ENCODE results near the gene DIP2A.

DIP2A gene

DNA sequence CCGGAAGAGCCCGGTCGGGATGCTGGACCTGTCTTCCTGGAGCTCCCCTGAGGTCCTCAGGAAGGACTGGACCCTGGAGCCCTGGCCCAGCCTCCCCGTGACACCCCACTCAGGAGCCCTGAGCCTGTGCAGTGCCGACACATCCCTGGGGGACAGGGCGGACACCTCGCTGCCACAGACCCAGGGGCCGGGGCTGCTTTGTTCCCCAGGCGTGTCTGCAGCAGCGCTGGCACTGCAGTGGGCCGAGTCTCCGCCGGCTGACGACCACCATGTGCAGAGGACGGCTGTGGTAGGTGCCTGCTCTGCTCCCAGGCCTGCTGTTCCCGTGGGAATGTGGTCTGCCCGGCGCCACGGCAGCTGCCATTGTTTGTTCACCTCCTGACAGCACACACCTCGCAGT, 42.1 kb upstream of the DIP2A start:
- Histone ChIP-seq H3K4me3 (ENCODE audit: insufficient read depth, low read depth, low read length) (no peak overlapping the region), H3K4me1 (ENCODE audit: control insufficient read depth, insufficient read depth, low read length) (no peaks in the 10 kb centered on the region), H3K27me3 (ENCODE audit: control insufficient read depth, insufficient read depth, low read length, poor library complexity, severe bottlenecking) (no peaks in the 10 kb centered on the region), H3K9me3 (ENCODE audit: control insufficient read depth, low read length) (no peaks in the 10 kb centered on the region), H3K27ac (ENCODE audit: insufficient read depth, low read depth, low read length, poor library complexity, severe bottlenecking) (no peak overlapping the region), H3K36me3 (ENCODE audit: control insufficient read depth, insufficient read depth, low read length) (peaks cover 19% of the 10 kb centered on the region)
- 96 to 97% methylated on average over 20 of the region's 20 CpGs for WGBS, 2 experiments

DNA sequence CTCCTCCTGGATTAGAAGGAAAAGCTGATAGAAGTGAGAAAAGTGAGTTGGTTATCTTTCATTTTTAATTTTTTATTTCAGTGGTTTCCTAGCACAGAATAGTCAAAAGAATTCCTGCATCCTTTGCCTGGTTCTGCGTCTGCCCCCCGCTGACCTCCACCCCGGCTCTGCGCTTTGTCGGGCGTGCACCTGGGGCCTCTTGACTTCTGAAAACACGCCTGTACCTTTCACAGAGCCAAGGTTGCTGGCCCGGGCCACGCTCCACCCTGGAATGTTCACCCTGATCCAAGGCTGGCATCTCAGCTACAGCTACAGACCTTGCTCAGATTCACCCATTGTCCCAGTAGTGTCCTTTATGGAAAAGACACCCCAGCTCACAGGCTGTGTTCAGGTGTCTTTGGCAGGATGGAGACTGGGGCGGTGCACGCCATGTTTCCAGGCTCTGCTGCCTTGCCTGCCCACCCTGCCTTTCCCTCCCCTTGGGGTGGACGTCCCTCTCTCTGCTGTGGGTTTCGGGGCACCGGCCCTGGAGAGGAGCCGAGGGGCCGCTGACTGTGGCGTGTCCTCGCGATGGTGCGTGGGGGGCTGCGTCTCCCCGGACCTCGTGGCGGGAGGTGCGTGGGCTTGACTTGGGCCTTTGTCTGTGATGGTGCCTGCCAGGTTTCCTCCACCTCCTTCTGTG, 40.3 kb upstream of the DIP2A start:
- WGBS, 2 experiments, result 95% methylated on average over 25 of the region's 25 CpGs
- no peak overlapping the region for H3K27ac ChIP-seq (ENCODE audit: insufficient read depth, low read depth, low read length, poor library complexity, severe bottlenecking)
- no peaks in the 10 kb centered on the region for H3K27me3 ChIP-seq (ENCODE audit: control insufficient read depth, insufficient read depth, low read length, poor library complexity, severe bottlenecking)
- no peaks in the 10 kb centered on the region for H3K9me3 ChIP-seq (ENCODE audit: control insufficient read depth, low read length)
- no peak overlapping the region for H3K4me3 ChIP-seq (ENCODE audit: insufficient read depth, low read depth, low read length)
- H3K4me1 ChIP-seq (ENCODE audit: control insufficient read depth, insufficient read depth, low read length), result no peaks in the 10 kb centered on the region
- H3K36me3 ChIP-seq (ENCODE audit: control insufficient read depth, insufficient read depth, low read length), result peaks cover 19% of the 10 kb centered on the region

DNA sequence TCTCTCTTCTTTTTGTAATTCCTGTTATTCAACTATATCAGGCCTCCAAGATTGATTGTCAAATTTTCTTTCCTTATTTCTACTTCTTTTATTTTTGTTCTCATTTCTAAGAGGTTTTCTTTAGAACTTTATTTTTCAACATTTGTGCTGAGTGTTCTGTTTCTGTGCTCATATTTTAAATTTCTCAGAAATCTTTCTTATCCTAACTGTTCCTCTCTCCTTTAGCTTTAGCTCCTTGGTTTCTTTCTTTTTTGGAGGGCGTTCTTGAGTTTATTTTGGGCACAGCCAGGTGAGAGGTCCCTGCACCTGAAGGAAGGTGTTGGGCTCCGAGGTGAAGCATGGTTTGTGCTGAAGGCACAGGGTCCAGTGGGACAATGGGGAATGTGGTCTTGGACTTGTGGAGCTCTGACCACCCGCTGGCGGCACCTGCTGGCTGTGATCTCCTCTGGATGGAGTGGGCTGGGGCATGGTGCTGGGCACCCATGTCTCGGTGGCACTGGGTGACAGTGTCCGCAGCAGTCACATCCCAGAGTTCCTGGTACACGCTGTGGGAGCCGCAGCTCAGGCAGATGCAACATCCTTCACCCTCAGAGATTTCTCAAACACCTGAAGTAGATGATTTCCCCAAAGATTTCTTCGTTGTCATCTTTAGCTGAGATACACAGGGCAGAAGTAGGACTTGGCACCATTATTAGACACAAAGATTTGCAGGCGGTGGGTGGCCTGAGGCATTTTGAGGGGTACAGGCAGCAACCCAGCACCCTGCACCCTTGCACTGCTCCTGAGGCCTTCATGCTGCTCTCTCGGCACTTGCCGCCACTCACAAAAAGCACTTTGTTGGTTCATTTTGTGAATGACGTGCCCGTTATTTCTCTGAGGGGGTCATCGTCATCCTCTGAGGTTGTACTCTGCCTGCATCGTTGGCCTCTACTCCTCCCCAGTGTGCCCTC, 38.2 kb upstream of the DIP2A start:
- Histone ChIP-seq H3K4me3 (ENCODE audit: insufficient read depth, low read depth, low read length) (no peak overlapping the region), H3K4me1 (ENCODE audit: control insufficient read depth, insufficient read depth, low read length) (no peaks in the 10 kb centered on the region)

DNA sequence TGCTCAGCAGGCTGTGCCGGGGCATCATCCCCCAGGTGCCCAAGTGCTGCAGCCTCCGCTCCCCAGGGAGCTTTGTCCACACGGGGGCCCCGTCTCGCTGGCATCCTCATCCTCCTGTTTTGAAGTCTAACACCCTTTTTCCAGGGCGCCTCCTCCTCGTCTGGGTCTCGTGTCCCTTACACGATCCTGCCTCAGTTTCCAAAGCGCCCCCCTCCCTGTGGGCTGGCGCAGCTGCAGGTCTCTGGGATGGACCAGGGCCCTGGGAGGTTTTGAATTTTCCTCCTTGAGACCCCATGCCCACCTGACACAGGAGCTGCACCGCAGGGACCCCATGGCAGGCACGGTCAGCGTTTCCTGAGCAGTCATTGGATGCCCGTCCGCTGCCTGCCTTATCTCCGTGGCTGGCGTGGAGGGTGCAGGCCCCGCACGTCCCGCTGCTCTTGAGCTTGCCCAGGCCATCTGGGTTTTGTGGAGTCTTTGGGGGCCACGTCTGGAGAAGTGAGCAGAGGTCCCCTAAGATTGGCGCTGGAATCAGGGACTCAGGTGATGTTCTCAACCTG, 37.4 kb upstream of the DIP2A start:
- peaks cover 19% of the 10 kb centered on the region for H3K36me3 ChIP-seq (ENCODE audit: control insufficient read depth, insufficient read depth, low read length)
- H3K9me3 ChIP-seq (ENCODE audit: control insufficient read depth, low read length), result no peaks in the 10 kb centered on the region
- 92% methylated on average over 23 of the region's 23 CpGs for WGBS, 2 experiments
- H3K27me3 ChIP-seq (ENCODE audit: control insufficient read depth, insufficient read depth, low read length, poor library complexity, severe bottlenecking), result no peaks in the 10 kb centered on the region
- H3K27ac ChIP-seq (ENCODE audit: insufficient read depth, low read depth, low read length, poor library complexity, severe bottlenecking), result no peak overlapping the region
- H3K4me3 ChIP-seq (ENCODE audit: insufficient read depth, low read depth, low read length), result no peak overlapping the region
- no peaks in the 10 kb centered on the region for H3K4me1 ChIP-seq (ENCODE audit: control insufficient read depth, insufficient read depth, low read length)

More for the DNA sequence above, 38.2 kb upstream of the DIP2A start:
- Histone ChIP-seq H3K27me3 (ENCODE audit: control insufficient read depth, insufficient read depth, low read length, poor library complexity, severe bottlenecking) (no peaks in the 10 kb centered on the region), H3K27ac (ENCODE audit: insufficient read depth, low read depth, low read length, poor library complexity, severe bottlenecking) (no peak overlapping the region), H3K9me3 (ENCODE audit: control insufficient read depth, low read length) (no peaks in the 10 kb centered on the region), H3K36me3 (ENCODE audit: control insufficient read depth, insufficient read depth, low read length) (peaks cover 19% of the 10 kb centered on the region)
- WGBS, 2 experiments, result 92 to 94% methylated on average over 16 of the region's 16 CpGs

DNA sequence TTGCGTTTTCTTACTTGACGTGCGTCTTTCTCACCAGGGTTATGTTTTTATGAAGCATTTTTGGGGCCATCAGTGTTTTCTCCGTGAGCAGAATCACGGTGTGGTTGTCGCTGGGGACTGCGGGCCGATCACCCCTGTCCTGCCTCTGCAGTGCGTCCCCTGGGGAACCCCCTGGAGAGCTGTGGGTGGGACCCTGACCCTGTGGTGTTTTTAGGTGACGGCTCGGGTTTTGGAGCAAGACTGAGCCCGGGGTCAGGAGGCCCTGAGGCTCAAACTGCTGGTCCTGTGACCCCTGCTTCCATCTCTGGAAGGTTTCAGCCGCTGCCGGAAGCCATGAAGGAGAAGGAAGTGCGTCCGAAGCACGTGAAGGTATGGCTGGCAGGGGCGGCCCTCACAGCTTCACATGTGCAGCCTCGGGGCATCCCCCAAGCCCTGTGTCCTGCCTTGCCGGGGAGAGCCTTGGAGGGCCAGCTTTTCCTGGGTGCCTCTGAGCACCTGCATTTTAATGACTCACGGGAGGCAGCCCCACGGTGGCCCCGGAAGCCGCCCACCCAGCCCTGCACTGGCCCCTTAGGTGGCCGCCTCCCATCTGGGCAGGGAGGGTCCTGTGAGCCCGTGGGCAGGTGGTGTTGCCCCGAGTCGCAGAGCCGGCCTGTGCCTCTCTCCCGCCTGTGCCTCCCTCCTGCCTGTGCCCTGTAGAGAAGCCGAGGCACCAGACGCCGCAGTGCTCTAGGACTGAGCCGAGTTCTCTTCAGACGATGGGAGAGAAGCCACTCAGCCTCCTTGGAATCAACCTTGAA, 36.7 kb upstream of the DIP2A start:
- Histone ChIP-seq H3K4me1 (ENCODE audit: control insufficient read depth, insufficient read depth, low read length) (no peaks in the 10 kb centered on the region), H3K4me3 (ENCODE audit: insufficient read depth, low read depth, low read length) (no peak overlapping the region), H3K9me3 (ENCODE audit: control insufficient read depth, low read length) (no peaks in the 10 kb centered on the region), H3K27ac (ENCODE audit: insufficient read depth, low read depth, low read length, poor library complexity, severe bottlenecking) (no peak overlapping the region), H3K36me3 (ENCODE audit: control insufficient read depth, insufficient read depth, low read length) (peaks cover 17% of the 10 kb centered on the region), H3K27me3 (ENCODE audit: control insufficient read depth, insufficient read depth, low read length, poor library complexity, severe bottlenecking) (no peaks in the 10 kb centered on the region)
- WGBS, 2 experiments, result 93 to 94% methylated on average over 35 of the region's 35 CpGs

DNA sequence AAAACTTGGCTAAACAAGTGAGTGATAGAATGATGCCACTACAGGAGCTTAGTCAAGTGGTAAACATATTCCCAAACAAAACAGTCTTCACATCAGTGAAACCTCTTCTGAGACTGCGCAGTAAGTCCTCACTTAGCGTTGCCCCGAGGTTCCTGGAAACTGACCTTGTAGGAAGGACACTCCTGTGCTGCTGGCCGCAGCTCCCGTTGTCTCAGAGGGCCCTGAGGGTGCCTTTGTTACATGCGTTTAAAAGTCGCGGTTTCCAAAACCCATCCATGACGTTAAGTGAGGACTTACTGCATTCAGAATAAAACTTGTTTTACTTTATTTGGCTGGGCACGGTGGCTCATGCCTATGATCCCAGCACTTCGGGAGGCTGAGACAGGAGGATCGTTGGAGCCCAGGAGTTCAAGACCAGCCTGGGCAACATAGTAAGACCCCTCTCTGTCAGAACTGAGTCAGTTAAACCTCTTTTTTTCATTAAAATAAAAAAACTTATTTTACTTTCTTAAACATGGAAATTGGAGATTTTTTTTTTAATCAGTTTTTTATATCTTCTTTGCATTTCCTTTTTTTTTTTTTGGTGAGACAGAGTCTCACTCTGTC, 36.0 kb upstream of the DIP2A start:
- H3K4me3 ChIP-seq (ENCODE audit: insufficient read depth, low read depth, low read length), result no peak overlapping the region
- H3K4me1 ChIP-seq (ENCODE audit: control insufficient read depth, insufficient read depth, low read length), result no peaks in the 10 kb centered on the region
- H3K27me3 ChIP-seq (ENCODE audit: control insufficient read depth, insufficient read depth, low read length, poor library complexity, severe bottlenecking), result no peaks in the 10 kb centered on the region
- no peaks in the 10 kb centered on the region for H3K9me3 ChIP-seq (ENCODE audit: control insufficient read depth, low read length)
- 95 to 96% methylated on average over 12 of the region's 12 CpGs for WGBS, 2 experiments
- H3K27ac ChIP-seq (ENCODE audit: insufficient read depth, low read depth, low read length, poor library complexity, severe bottlenecking), result no peak overlapping the region
- peaks cover 17% of the 10 kb centered on the region for H3K36me3 ChIP-seq (ENCODE audit: control insufficient read depth, insufficient read depth, low read length)

DNA sequence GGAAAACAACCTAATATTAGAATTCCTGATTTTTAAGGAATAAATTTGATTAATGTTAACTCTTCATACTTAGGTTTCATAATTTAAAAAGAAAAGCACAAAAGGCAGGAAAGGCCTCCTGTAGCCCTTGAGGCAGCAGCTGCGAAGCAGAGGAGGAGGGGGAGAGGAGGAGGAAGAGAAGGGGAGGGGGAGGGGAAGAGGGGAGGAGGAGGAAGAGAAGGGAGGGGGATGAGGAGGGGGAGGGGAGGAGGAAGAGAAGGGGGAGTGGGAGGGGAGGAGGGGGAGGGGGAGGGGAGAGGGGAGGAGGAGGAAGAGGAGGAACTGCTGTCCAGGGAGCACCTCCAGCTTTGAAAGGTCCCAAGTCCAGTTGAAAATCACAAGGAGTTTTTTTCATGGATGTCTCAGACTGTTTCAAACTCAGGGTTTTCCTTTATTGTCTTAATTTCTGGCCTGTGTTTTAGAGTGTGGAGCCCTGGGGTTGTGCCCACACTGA, 35.1 kb upstream of the DIP2A start:
- Histone ChIP-seq H3K27ac (ENCODE audit: insufficient read depth, low read depth, low read length, poor library complexity, severe bottlenecking) (no peak overlapping the region), H3K36me3 (ENCODE audit: control insufficient read depth, insufficient read depth, low read length) (peaks cover 13% of the 10 kb centered on the region)
- WGBS, 2 experiments, result no CpG with 5 or more reads among the region's 1 CpG

DNA sequence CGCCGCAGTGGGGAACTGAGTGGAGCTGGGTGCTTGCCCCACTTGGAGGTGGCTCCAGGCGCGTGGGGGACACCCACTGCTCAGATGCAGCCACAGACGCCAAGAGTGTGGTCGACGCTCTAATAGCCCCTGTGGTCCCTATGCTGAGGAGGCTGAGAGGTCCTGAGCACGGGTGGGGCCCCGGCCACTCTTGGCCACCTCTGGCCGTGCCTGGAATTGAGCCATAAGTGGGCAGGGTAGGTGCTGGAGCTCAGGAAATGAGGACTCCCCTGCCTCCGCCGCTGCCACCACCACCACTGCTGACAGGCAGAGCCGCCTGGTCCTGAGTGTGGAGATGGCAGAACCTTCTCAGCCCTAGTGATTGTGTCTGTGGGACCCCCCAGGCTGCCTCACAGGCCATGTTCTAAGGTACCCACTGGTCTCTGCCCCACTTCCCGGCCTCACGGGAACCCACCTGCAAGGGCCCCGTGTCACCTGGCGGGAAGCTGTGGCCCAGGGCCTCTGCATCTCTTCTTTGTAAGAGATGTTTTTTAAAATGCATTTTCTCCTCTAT, 34.6 kb upstream of the DIP2A start:
- no peaks in the 10 kb centered on the region for H3K27me3 ChIP-seq (ENCODE audit: control insufficient read depth, insufficient read depth, low read length, poor library complexity, severe bottlenecking)

More for the DNA sequence above, 35.1 kb upstream of the DIP2A start:
- H3K27me3 ChIP-seq (ENCODE audit: control insufficient read depth, insufficient read depth, low read length, poor library complexity, severe bottlenecking), result no peaks in the 10 kb centered on the region
- no peaks in the 10 kb centered on the region for H3K4me1 ChIP-seq (ENCODE audit: control insufficient read depth, insufficient read depth, low read length)
- no peak overlapping the region for H3K4me3 ChIP-seq (ENCODE audit: insufficient read depth, low read depth, low read length)
- H3K9me3 ChIP-seq (ENCODE audit: control insufficient read depth, low read length), result no peaks in the 10 kb centered on the region

DNA sequence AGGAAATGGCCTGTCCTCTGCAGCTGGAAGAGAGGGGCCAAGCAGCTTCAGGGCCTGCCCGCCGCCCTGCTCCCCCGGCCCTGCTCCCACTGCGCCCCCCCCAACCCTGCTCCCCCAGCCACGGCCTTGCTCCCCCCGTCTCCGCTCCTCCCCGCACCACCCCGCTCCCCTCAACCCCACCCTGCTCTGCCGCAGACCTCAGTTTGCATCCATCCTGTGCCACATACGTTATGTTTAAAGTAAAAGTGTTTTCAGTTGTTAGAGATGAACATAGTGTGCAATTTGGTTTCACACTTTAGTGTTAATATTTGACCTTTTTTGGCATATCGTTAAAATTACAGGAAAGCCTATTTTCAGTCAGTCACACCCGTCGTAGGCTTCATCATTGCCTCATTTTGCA, 34.1 kb upstream of the DIP2A start:
- WGBS, 2 experiments, result 91 to 92% methylated on average over 5 to 14 of the region's 14 CpGs
- no peak overlapping the region for H3K4me3 ChIP-seq (ENCODE audit: insufficient read depth, low read depth, low read length)
- H3K36me3 ChIP-seq (ENCODE audit: control insufficient read depth, insufficient read depth, low read length), result peaks cover 8% of the 10 kb centered on the region
- no peaks in the 10 kb centered on the region for H3K27me3 ChIP-seq (ENCODE audit: control insufficient read depth, insufficient read depth, low read length, poor library complexity, severe bottlenecking)
- H3K4me1 ChIP-seq (ENCODE audit: control insufficient read depth, insufficient read depth, low read length), result no peaks in the 10 kb centered on the region
- no peaks in the 10 kb centered on the region for H3K9me3 ChIP-seq (ENCODE audit: control insufficient read depth, low read length)
- H3K27ac ChIP-seq (ENCODE audit: insufficient read depth, low read depth, low read length, poor library complexity, severe bottlenecking), result no peak overlapping the region

More for the DNA sequence above, 34.6 kb upstream of the DIP2A start:
- Histone ChIP-seq H3K4me1 (ENCODE audit: control insufficient read depth, insufficient read depth, low read length) (no peaks in the 10 kb centered on the region), H3K27ac (ENCODE audit: insufficient read depth, low read depth, low read length, poor library complexity, severe bottlenecking) (no peak overlapping the region), H3K9me3 (ENCODE audit: control insufficient read depth, low read length) (no peaks in the 10 kb centered on the region), H3K4me3 (ENCODE audit: insufficient read depth, low read depth, low read length) (no peak overlapping the region), H3K36me3 (ENCODE audit: control insufficient read depth, insufficient read depth, low read length) (peaks cover 11% of the 10 kb centered on the region)
- 88 to 90% methylated on average over 16 to 17 of the region's 17 CpGs for WGBS, 2 experiments
